GM19238 (cell line): ENCODE data around the gene ASPHD2.

Experiments used
- DNase-seq: peaks from one replicate; pipeline ENCODE4 v3.0.0; 2011; ENCODE audit warnings: low spot score; ENCODE audit not compliant: insufficient read length

The ASPHD2 gene

GRCh38 chr22:26476705-26477340 is 47.8 kb downstream of the ASPHD2 start:
- no peak for DNase-seq

GRCh38 chr22:26477341-26477731 is 48.3 kb downstream of the ASPHD2 start:
- DNase-seq, result no peak

GRCh38 chr22:26479043-26479791 is 50.2 kb downstream of the ASPHD2 start:
- DNase-seq, result no peak

GRCh38 chr22:26479792-26480610 is 50.9 kb downstream of the ASPHD2 start:
- DNase-seq, result no peak

GRCh38 chr22:26480611-26480932 is 51.5 kb downstream of the ASPHD2 start:
- no peak for DNase-seq

GRCh38 chr22:26481112-26481693 is 52.1 kb downstream of the ASPHD2 start:
- DNase-seq, result no peak

- DNase-seq, result no peak
Measured at GRCh38 chr22:26481694-26482093, 52.6 kb downstream of the ASPHD2 start.

GRCh38 chr22:26482161-26482560 is 53.1 kb downstream of the ASPHD2 start:
- DNase-seq, result no peak

- DNase-seq, result no peak
Measured at GRCh38 chr22:26483043-26483438, 54.0 kb downstream of the ASPHD2 start.

- peak; percentile 79 for DNase-seq
Measured at GRCh38 chr22:26483439-26484359, 54.6 kb downstream of the ASPHD2 start, which contains the start of the genes HPS4 and SRRD. HPS4 (minus strand) TSS chr22:26483783; CDS start chr22:26481762, 2,021 bp downstream. SRRD (plus strand) TSS chr22:26483877; CDS start chr22:26483891, 14 bp downstream.

- DNase-seq, result no peak
Measured at GRCh38 chr22:26484360-26484706, 55.3 kb downstream of the ASPHD2 start.

- DNase-seq, result no peak
Measured at GRCh38 chr22:26485013-26485412, 56.0 kb downstream of the ASPHD2 start.

- DNase-seq, result no peak
Measured at GRCh38 chr22:26485806-26486390, 56.8 kb downstream of the ASPHD2 start.

- DNase-seq, result no peak
Measured at GRCh38 chr22:26486394-26486793, 57.3 kb downstream of the ASPHD2 start.

- DNase-seq, result no peak
Measured at GRCh38 chr22:26487996-26488395, 58.9 kb downstream of the ASPHD2 start.

GRCh38 chr22:26489447-26490036 is 60.5 kb downstream of the ASPHD2 start:
- no peak for DNase-seq

- no peak for DNase-seq
Measured at GRCh38 chr22:26492220-26492619, 63.2 kb downstream of the ASPHD2 start.

- DNase-seq, result no peak
Measured at GRCh38 chr22:26494506-26494905, 65.4 kb downstream of the ASPHD2 start.
